Measurements from ENCODE around the gene ITFG1.

The ITFG1 gene

DNA sequence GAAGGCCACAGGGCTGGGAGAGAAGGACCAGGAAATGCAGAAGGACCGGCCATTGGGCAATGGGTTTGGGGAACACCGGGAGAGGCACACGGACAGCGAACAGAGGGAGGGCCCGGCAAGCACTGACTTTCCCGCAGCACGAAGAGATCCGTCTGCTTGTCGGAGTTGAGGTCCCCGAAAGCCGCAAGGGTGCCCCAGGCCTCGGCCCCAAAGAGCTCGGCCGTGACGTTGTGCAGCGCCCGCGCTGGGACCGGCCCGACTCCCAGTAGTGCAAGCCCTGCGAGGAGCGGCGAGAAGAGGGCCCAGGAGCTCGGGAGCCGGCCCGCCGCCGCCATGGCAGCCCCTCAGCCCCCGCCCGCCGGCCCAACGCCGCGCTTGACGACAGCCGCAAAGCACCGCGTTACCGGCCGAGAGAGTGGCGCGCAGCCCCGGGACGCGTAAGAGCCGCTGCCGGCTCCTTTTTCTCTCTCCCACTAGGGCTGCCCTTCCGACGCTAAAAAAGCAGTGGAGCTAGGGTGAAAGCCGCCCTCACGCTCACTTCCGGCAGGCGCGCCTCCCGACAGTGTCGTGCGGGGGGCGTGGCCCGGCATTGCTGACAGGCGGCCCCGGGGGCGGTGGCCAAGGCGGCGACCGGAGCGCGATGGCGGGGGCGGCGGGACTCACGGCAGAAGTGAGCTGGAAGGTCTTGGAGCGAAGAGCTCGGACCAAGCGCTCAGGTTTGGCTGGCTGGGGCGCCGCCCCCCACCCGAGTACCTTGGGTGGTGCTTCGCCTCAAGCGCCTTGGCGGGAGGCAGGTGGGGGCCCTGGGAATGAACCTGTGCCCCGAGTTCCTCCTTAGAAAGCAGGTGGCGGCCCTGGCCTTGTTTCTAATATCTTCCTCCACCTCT, at the start of gene ITFG1, which contains the start of gene PHKB:
ITFG1 (minus strand) TSS at position 353 of the 887 bp plus-strand sequence; CDS start at position 335, 18 bp downstream.
PHKB (plus strand) TSS at position 621 of the 887 bp plus-strand sequence; CDS start at position 641, 20 bp downstream.
- no peaks in the 10 kb centered on the region for H3K27me3 Mint-ChIP-seq
- H3K4me1 Mint-ChIP-seq = peaks cover 29 to 76% of the 10 kb centered on the region in 2 donors
- H3K9me3 Mint-ChIP-seq = no peaks in the 10 kb centered on the region
- peak within 1 kb of the TSS; percentile 98 for H3K27ac Mint-ChIP-seq
- peaks cover 45 to 47% of the 10 kb centered on the region in 2 donors for H3K36me3 Mint-ChIP-seq
- peak within 1 kb of the TSS; percentile 91 to 99 for H3K4me3 Mint-ChIP-seq
- ATAC-seq (replicated peaks) (peak; percentile 85 to 88), DNase-seq (peak; percentile 95)

DNA sequence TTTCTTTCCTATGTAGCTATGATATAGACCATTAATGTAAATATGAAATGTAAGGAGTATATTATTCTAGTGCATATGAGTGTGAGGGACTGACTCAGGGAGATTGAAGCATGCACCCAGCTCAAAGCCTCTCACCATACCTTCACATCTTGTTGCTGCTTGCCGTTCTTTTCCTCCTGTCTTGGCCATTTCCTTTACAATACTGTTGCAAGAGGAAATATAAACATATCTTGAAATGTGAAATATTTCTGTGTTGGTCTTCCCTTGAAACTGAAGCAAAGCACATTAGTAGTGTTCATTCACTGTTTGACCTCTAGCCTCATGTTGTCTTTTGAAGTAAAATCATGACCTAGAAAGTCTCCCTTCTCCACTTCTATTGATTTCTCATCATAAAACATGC, 46.8 kb upstream of the ITFG1 start:
- H3K4me3 Mint-ChIP-seq = no peak overlapping the region
- H3K4me1 Mint-ChIP-seq = peaks cover 4 to 16% of the 10 kb centered on the region in 2 donors
- peaks cover 43 to 60% of the 10 kb centered on the region in 2 donors for H3K36me3 Mint-ChIP-seq
- H3K27ac Mint-ChIP-seq = no peak overlapping the region
- no peak for DNase-seq
- H3K9me3 Mint-ChIP-seq = no peaks in the 10 kb centered on the region
- ATAC-seq (replicated peaks) = no peak
- H3K27me3 Mint-ChIP-seq = no peaks in the 10 kb centered on the region

DNA sequence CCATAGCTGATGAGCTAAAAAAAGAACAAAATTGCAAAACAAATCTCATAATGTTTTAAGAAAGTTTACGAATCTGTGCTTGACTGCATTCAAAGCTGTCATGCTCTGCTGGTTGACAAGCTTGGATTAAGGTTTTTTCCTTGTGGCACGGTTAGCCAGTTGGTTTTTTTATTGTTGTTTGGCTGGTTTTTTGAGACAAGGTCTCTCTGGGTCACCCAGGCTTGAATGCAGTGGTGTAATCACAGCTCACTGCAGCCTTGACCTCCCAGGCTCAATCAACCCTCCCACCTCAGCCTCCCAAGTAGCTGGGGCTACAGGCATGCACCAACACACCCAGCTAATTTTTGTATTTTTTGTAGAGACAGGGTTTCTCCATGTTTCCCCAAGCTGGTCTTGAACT, 45.9 kb upstream of the ITFG1 start:
- Mint-ChIP-seq H3K4me1 (peaks cover 4 to 16% of the 10 kb centered on the region in 2 donors), H3K27ac (no peak overlapping the region), H3K36me3 (peaks cover 43 to 54% of the 10 kb centered on the region in 2 donors), H3K27me3 (no peaks in the 10 kb centered on the region), H3K4me3 (no peak overlapping the region), H3K9me3 (no peaks in the 10 kb centered on the region)
- DNase-seq = no peak
- ATAC-seq (replicated peaks) = peak in 1 of 2 donors; percentile 21

DNA sequence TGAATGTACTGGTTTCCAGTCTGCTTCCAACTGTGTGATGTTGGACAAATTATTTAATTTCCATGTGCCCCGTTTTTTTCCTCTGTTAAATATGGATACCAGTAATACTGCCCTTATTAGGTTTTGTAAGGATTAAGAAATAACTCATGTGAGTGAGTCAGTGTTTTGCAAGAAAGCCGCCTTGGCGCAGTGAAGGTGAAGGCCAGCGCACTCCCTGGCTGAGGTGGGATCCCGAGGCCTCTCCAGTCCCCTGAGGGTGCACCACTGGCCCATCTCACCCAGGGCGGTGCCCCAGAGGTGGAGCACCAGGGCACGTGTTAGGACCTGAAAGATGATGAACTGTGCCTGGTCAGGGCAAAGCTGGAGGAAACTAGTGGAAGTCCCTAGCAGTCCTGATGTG, 43.7 kb upstream of the ITFG1 start:
- Mint-ChIP-seq H3K27me3 (no peaks in the 10 kb centered on the region), H3K27ac (no peak overlapping the region), H3K36me3 (peaks cover 48 to 56% of the 10 kb centered on the region in 2 donors), H3K9me3 (no peaks in the 10 kb centered on the region), H3K4me1 (peaks cover 6 to 22% of the 10 kb centered on the region in 2 donors), H3K4me3 (no peak overlapping the region)
- no peak for ATAC-seq (replicated peaks)
- DNase-seq = no peak

DNA sequence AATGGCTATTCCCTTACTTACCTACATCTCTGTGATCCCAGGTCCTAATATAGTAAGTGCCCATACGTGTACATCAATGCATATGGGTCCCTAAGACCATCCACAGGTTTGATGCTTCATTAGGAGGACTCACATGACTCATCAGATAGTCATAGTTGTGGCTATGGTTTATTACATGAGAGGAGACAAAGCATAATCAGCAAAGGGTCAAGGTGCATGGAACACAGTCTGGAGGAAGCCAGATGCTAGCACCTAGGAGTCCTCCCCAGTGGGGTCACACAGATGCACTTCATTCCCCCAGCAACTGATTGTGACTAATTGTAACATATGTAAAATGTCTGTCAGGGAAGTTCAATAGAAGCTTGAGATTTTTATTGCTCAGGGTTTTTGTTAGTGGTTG, 43.1 kb upstream of the ITFG1 start:
- Mint-ChIP-seq H3K4me1 (peaks cover 6 to 25% of the 10 kb centered on the region in 2 donors), H3K27ac (no peak overlapping the region), H3K9me3 (no peaks in the 10 kb centered on the region), H3K27me3 (no peaks in the 10 kb centered on the region), H3K36me3 (peaks cover 53 to 58% of the 10 kb centered on the region in 2 donors), H3K4me3 (no peak overlapping the region)
- ATAC-seq (replicated peaks) (no peak), DNase-seq (no peak)

DNA sequence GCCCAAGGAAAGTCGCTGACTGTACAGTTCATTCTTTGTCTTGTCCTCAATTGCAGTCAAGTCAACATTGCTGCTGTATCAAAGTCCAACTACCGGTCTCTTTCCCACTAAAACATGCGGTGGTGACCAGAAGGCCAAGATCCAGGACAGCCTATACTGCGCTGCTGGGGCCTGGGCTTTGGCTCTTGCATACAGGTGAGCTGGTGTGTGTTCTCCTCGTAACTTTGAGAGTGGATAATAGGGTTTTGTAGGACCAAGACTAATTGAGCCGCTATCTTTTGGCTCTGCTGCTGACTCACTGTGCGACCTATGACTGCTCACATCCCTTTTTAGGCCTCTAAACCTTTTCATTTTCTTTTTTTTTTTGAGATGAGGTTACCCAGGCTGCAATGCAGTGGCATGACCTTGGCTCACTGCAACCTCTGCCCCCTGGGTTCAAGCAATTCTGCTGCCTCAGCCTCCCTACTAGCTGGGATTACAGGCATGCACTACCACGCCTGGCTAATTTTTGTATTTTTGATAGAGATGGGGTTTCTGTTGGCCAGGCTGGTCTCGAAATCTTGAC, 38.9 kb upstream of the ITFG1 start:
- Mint-ChIP-seq H3K27me3 (no peaks in the 10 kb centered on the region), H3K36me3 (peaks cover 52 to 53% of the 10 kb centered on the region in 2 donors), H3K4me1 (peaks cover 7 to 23% of the 10 kb centered on the region in 2 donors), H3K27ac (no peak overlapping the region), H3K4me3 (no peak overlapping the region), H3K9me3 (no peaks in the 10 kb centered on the region)
- DNase-seq = no peak
- ATAC-seq (replicated peaks) = peak; percentile 52 to 60

DNA sequence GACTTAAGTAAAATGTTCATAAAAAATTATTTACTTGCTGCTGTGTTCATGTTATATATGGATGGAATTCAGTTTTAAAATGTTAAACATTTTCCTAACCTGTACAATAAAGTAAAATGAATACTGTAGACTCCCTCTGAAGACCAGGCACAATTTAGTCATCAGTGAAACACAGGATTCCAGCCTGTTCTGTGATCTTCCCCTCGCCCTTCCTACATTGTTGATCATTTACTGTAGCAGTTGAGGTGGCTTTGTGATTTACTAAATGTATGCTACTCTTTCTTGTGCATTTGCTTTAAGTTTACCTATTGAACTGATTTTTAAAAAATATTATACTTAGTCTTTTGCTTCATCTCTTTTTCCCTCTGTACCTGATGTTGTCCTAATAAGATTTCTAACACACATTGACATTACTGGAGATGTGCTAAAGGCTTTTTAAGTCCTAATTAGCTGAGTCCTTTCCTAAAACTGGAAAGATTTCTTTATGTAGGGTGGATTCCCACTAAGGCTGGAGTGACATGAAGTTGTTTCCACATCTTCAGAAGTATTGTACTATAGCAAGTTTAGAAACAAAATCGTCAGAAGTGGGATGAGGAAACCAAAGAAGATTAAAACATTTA, 38.3 kb upstream of the ITFG1 start:
- Mint-ChIP-seq H3K4me3 (no peak overlapping the region), H3K9me3 (no peaks in the 10 kb centered on the region), H3K36me3 (peaks cover 47% of the 10 kb centered on the region in 2 donors), H3K27ac (no peak overlapping the region), H3K27me3 (no peaks in the 10 kb centered on the region), H3K4me1 (peaks cover 7 to 29% of the 10 kb centered on the region in 2 donors)
- no peak for DNase-seq
- no peak for ATAC-seq (replicated peaks)

DNA sequence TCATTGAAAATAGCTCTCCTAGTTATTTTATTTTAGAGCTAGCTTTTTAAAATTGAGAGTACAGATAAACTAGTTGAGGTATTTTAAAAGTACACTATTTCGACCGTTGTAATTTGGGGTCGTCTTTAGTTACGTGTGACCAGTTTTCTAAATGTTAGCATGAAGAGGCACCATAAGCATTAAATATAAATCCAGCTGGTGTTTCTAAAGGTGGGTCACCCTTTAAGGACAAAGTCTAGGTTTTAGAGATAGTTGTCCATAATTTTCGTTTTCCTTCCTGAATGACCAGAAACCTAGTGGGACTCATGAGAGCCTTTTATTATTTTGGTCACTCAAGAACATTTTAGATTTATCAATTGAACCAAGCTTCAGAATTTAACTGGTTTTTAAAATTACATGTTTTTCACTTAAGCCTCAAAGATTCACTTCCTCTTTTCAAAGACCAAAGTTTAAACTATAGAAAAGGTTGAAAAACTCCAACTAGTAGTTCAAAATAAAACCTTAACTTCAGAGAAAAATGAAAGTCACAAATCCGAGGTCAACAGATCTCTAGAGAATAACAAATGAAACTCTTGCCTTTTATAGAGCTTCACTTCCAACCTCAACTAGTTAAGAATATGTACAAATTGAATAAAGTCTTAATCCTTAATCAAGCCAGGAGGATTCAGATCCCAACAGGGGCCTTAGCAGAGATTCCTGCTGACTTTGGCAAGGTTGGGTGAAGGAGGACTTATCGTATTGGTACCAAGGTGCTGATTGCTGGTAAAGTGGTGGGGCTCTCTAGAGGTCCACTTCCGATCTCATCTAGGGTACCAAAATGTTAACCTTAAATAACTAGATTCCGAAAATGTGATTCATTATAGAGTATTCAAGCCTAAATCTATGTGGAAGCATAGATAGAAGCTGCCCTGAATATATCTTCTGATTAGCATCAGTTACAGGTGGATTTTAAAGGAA, 32.8 kb upstream of the ITFG1 start:
- peak; percentile 54 to 73 for ATAC-seq (replicated peaks)
- peak overlapping the region; percentile 83 to 88 for H3K4me3 Mint-ChIP-seq
- H3K27me3 Mint-ChIP-seq = no peaks in the 10 kb centered on the region
- no peak for DNase-seq
- H3K9me3 Mint-ChIP-seq = peaks cover 0 to 5% of the 10 kb centered on the region in 2 donors
- H3K27ac Mint-ChIP-seq = peak overlapping the region; percentile 96
- H3K4me1 Mint-ChIP-seq = peaks cover 14 to 38% of the 10 kb centered on the region in 2 donors
- H3K36me3 Mint-ChIP-seq = peaks cover 51 to 52% of the 10 kb centered on the region in 2 donors

DNA sequence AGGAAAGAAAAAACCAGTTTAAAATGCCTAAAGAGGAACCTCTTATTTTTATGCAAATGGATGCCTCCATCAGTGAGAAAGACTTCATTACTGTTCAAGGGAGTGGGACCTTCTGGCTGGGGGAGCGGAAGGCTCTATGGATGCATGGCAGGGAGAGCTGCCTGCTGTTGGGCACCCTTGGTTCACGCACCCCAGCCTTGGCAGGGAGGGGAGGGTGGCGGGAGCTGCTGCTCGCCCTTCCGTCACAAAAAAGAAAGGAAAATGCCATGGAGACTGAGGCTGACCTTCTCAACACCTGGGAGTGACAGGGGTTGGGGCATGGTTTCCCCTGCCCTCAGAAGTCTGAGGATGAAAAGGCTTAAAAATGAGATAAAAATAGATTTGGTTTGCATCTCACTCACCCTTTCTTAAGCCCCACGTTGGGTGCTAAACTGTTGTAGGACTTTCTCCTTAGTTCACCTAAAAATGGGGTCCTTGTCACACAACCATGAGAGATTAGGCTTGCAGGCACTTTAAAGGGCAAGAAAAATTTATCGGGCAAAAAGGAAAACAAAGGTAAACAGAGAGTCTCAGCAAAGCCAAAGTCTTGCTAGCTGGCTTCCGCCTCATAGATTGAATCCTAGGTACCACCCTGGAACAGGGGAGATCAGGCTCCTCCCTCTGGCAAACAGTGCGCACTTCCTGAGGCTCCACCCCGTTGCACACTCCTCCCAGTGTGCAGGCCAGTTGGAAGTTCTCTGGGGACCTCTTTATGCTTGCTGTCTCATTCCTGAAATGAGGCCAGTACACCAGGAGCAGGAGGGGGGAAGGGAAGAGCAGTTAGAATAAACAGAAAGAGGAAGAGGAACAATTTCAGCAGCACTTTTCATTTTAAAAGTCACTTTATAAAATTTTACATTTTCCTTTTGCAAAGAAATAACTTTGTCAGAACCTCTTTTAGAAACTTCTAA, 31.8 kb upstream of the ITFG1 start:
- Mint-ChIP-seq H3K27me3 (no peaks in the 10 kb centered on the region), H3K4me1 (peaks cover 14 to 38% of the 10 kb centered on the region in 2 donors), H3K9me3 (peaks cover 0 to 12% of the 10 kb centered on the region in 2 donors), H3K36me3 (peaks cover 52 to 54% of the 10 kb centered on the region in 2 donors), H3K27ac (peak overlapping the region; percentile 96), H3K4me3 (peak overlapping the region; percentile 83 to 88)
- ATAC-seq (replicated peaks) (peak; percentile 92 to 96), DNase-seq (peak; percentile 82)

DNA sequence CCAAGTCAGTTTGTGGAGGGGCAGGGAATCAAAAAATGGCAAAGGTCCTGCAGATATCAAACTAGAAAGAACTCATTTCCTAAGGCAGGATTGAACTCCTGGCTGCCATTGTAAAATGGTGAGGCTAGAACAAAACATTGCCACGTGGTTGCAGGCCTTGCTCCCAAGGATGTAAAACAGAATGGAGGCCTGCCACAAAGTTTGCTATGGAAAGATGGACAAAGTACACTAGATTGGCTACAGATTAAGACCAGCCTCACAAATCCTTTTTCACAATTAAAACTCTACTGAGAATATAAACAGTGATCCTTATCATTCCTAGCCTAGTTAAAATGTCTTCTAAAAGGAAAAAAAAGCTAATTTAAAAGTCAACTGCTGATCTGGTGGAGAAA, 31.2 kb upstream of the ITFG1 start:
- peak overlapping the region; percentile 83 to 88 for H3K4me3 Mint-ChIP-seq
- H3K27me3 Mint-ChIP-seq = no peaks in the 10 kb centered on the region
- ATAC-seq (replicated peaks) (no peak), DNase-seq (no peak)
- peak overlapping the region; percentile 96 for H3K27ac Mint-ChIP-seq
- H3K4me1 Mint-ChIP-seq = peaks cover 14 to 34% of the 10 kb centered on the region in 2 donors
- H3K9me3 Mint-ChIP-seq = peaks cover 0 to 12% of the 10 kb centered on the region in 2 donors
- H3K36me3 Mint-ChIP-seq = peaks cover 50 to 54% of the 10 kb centered on the region in 2 donors

DNA sequence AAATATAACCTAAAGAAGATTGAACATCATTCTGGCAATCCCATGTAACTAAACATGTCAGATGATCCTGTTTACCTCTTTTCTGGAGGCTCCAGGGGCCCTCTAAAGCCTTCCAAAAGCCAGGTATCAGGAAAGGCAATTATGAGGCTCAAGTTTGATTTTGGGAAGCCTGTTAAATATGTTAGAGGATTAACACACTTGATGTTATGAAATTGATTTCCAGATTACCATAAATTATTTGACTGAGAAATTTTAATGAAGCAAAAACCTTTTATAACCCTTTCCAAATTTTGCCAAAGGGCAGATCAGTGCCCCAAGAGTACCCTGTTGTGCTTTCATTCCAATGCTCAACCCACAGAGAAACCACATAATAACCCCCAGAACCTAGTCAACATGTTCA, 29.6 kb upstream of the ITFG1 start:
- ATAC-seq (replicated peaks) (no peak), DNase-seq (no peak)
- peaks cover 13 to 36% of the 10 kb centered on the region in 2 donors for H3K4me1 Mint-ChIP-seq
- peak overlapping the region; percentile 71 for H3K27ac Mint-ChIP-seq
- H3K27me3 Mint-ChIP-seq = no peaks in the 10 kb centered on the region
- peaks cover 53 to 58% of the 10 kb centered on the region in 2 donors for H3K36me3 Mint-ChIP-seq
- H3K4me3 Mint-ChIP-seq = no peak overlapping the region
- peaks cover 0 to 12% of the 10 kb centered on the region in 2 donors for H3K9me3 Mint-ChIP-seq

DNA sequence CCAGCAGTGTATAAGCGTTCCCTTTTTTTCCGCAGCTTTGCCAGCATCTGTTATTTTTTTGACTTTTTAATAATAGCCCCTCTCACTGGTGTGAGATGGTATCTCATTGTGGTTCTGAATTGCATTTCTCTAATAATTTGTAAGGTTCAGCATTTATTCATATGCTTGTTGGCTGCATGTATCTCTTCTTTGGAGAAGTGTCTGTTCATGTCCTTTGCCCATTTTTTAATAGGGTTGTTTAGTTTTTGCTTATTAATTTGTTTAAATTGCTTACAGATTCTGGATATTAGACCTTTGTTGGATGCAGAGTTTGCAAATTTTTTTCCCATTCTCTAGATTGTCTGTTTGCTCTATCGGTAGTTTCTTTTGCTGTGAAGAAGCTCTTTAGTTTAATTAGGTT, 27.2 kb upstream of the ITFG1 start:
- peaks cover 58 to 66% of the 10 kb centered on the region in 2 donors for H3K36me3 Mint-ChIP-seq
- H3K4me1 Mint-ChIP-seq = peaks cover 13 to 22% of the 10 kb centered on the region in 2 donors
- no peak overlapping the region for H3K27ac Mint-ChIP-seq

More for the DNA sequence above, 27.2 kb upstream of the ITFG1 start:
- ATAC-seq (replicated peaks) (no peak), DNase-seq (no peak)
- Mint-ChIP-seq H3K27me3 (no peaks in the 10 kb centered on the region), H3K4me3 (no peak overlapping the region), H3K9me3 (peaks cover 0 to 12% of the 10 kb centered on the region in 2 donors)
